ENCODE measurements around the gene FBXO3.

- TF ChIP-seq, protein P1, sequence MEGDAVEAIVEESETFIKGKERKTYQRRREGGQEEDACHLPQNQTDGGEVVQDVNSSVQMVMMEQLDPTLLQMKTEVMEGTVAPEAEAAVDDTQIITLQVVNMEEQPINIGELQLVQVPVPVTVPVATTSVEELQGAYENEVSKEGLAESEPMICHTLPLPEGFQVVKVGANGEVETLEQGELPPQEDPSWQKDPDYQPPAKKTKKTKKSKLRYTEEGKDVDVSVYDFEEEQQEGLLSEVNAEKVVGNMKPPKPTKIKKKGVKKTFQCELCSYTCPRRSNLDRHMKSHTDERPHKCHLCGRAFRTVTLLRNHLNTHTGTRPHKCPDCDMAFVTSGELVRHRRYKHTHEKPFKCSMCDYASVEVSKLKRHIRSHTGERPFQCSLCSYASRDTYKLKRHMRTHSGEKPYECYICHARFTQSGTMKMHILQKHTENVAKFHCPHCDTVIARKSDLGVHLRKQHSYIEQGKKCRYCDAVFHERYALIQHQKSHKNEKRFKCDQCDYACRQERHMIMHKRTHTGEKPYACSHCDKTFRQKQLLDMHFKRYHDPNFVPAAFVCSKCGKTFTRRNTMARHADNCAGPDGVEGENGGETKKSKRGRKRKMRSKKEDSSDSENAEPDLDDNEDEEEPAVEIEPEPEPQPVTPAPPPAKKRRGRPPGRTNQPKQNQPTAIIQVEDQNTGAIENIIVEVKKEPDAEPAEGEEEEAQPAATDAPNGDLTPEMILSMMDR (CRISPR knock-in tag; IDR thresholded peaks at IDR 0.05), result no peak
- TF ChIP-seq ESRRA (CRISPR knock-in tag; IDR thresholded peaks at IDR 0.05; ENCODE audit: low read depth) (no peak), GABPA (IDR thresholded peaks at IDR 0.05; ENCODE audit: low read depth, low read length) (no peak), GABPA (CRISPR knock-in tag; IDR thresholded peaks at IDR 0.05; ENCODE audit: low read depth) (no peak), ZNF431 (CRISPR knock-in tag; IDR thresholded peaks at IDR 0.05; ENCODE audit: borderline replicate concordance, low read depth) (no peak), ZNF253 (CRISPR knock-in tag; IDR thresholded peaks at IDR 0.05; ENCODE audit: borderline replicate concordance) (no peak), TAF1 (CRISPR knock-in tag; IDR thresholded peaks at IDR 0.05) (no peak), IRX3 (CRISPR knock-in tag; IDR thresholded peaks at IDR 0.05; ENCODE audit: borderline replicate concordance, low read depth) (no peak), MAFK (conservative IDR thresholded peaks at IDR 0.05 in 1 of 2, IDR thresholded peaks at IDR 0.05 in 1 of 2; ENCODE audit: low read length in 2 of 2) (no peak), NCOA1 (CRISPR knock-in tag; IDR thresholded peaks at IDR 0.05) (no peak), SAFB2 (CRISPR knock-in tag; IDR thresholded peaks at IDR 0.05; ENCODE audit: borderline replicate concordance, low read depth) (no peak)
Observed at GRCh38 chr11:33787076-33787475, 12.8 kb upstream of the FBXO3 start.

All from HepG2 (cell line).